ENCODE measurements around the gene PPP1R26. TPM values are rescaled to one million over a fixed set of nuclear protein-coding genes. Genes with fewer than 3 reads are reported as not detected.

Gene PPP1R26
- total RNA-seq, 1 experiment from 2014 or later: 46.9 TPM

- intact Hi-C loops (cut with micrococcal nuclease; ENCODE audit: unreplicated experiment): no loop called here
- Histone ChIP-seq H3K4me2 (peak overlapping the region; percentile 68), H3K27ac (peak overlapping the region; percentile 63), H3K4me1 (replicated peaks; ENCODE audit: insufficient read depth) (peaks cover 36% of the 10 kb centered on the region), H2AFZ (no peak overlapping the region), H3K9me3 (ENCODE audit: insufficient read depth, low read depth) (no peaks in the 10 kb centered on the region), H3K27me3 (ENCODE audit: insufficient read depth, low read depth) (no peaks in the 10 kb centered on the region), H3F3A (ENCODE audit: insufficient read depth, low read depth) (peaks cover 21% of the 10 kb centered on the region), H3K4me3 (peak overlapping the region; percentile 30; the same call in 1 of the 2 replicates), H3K36me3 (ENCODE audit: low read depth) (no peaks in the 10 kb centered on the region), H4K20me1 (ENCODE audit: insufficient read depth) (no peaks in the 10 kb centered on the region), H3K9me2 (ENCODE audit: insufficient read depth) (no peaks in the 10 kb centered on the region), H3K79me2 (ENCODE audit: low read depth) (no peaks in the 10 kb centered on the region)
- TF ChIP-seq CTCF (conservative IDR thresholded peaks at IDR 0.05) (no peak), EZH2 (IDR thresholded peaks at IDR 0.05; ENCODE audit: low read depth) (no peak)
- no TSS peak for BruUV-seq (replicated peaks)
- DNase-seq: peak in 1 of 2 experiments; percentile 72
- ChIA-PET CTCF (no interaction called here), POLR2A (ENCODE audit: unreplicated experiment) (no interaction called here)
Measured at GRCh38 chr9:135468854-135469521, 10.6 kb upstream of the PPP1R26 start.

- TF ChIP-seq CTCF (conservative IDR thresholded peaks at IDR 0.05): no peak
- TF ChIP-seq EZH2 (IDR thresholded peaks at IDR 0.05; ENCODE audit: low read depth): no peak
- peaks cover 37% of the 10 kb centered on the region for H3K4me1 ChIP-seq (replicated peaks; ENCODE audit: insufficient read depth)
Measured at GRCh38 chr9:135471791-135472640, 7.6 kb upstream of the PPP1R26 start.

GRCh38 chr9:135473972-135474543, 5.5 kb upstream of the PPP1R26 start:
- no TSS peak for BruUV-seq (replicated peaks)
- CTCF ChIA-PET: no interaction called here
- no peaks in the 10 kb centered on the region for H3K9me3 ChIP-seq (ENCODE audit: insufficient read depth, low read depth)

More at GRCh38 chr9:135471791-135472640, 7.6 kb upstream of the PPP1R26 start:
- Histone ChIP-seq H3K36me3 (ENCODE audit: low read depth) (no peaks in the 10 kb centered on the region), H3F3A (ENCODE audit: insufficient read depth, low read depth) (peaks cover 22% of the 10 kb centered on the region), H3K4me3 (no peak overlapping the region), H3K27ac (no peak overlapping the region), H4K20me1 (ENCODE audit: insufficient read depth) (0 out of 2 replicates have a peak, but pooled peaks cover 4% of the 10 kb centered on the region), H3K9me3 (ENCODE audit: insufficient read depth, low read depth) (no peaks in the 10 kb centered on the region), H3K79me2 (ENCODE audit: low read depth) (peaks cover 5% of the 10 kb centered on the region), H3K4me2 (no peak overlapping the region), H2AFZ (no peak overlapping the region), H3K27me3 (ENCODE audit: insufficient read depth, low read depth) (no peaks in the 10 kb centered on the region), H3K9me2 (ENCODE audit: insufficient read depth) (no peaks in the 10 kb centered on the region)
- CTCF ChIA-PET: no interaction called here
- POLR2A ChIA-PET (ENCODE audit: unreplicated experiment): no interaction called here
- no TSS peak for BruUV-seq (replicated peaks)
- no peak for DNase-seq
- intact Hi-C loops (cut with micrococcal nuclease; ENCODE audit: unreplicated experiment): no loop called here

More at GRCh38 chr9:135473972-135474543, 5.5 kb upstream of the PPP1R26 start:
- TF ChIP-seq CTCF (conservative IDR thresholded peaks at IDR 0.05) (no peak), EZH2 (IDR thresholded peaks at IDR 0.05; ENCODE audit: low read depth) (no peak)
- Histone ChIP-seq H3K36me3 (ENCODE audit: low read depth) (no peaks in the 10 kb centered on the region), H3K79me2 (ENCODE audit: low read depth) (peaks cover 22% of the 10 kb centered on the region), H3K4me1 (replicated peaks; ENCODE audit: insufficient read depth) (peaks cover 39% of the 10 kb centered on the region), H3K9me2 (ENCODE audit: insufficient read depth) (no peaks in the 10 kb centered on the region), H3F3A (ENCODE audit: insufficient read depth, low read depth) (peaks cover 28% of the 10 kb centered on the region; the same call in 1 of the 2 replicates), H3K4me2 (no peak overlapping the region), H3K27me3 (ENCODE audit: insufficient read depth, low read depth) (no peaks in the 10 kb centered on the region), H2AFZ (no peak overlapping the region), H3K4me3 (no peak overlapping the region), H3K27ac (no peak overlapping the region), H4K20me1 (ENCODE audit: insufficient read depth) (0 out of 2 replicates have a peak, but pooled peaks cover 4% of the 10 kb centered on the region)
- POLR2A ChIA-PET (ENCODE audit: unreplicated experiment): interaction anchor here (0.6 kb wide), 1 partner anchor 19 kb away, joined by 6 read pairs; no protein-coding TSS in a partner anchor
- DNase-seq: no peak
- intact Hi-C loops (cut with micrococcal nuclease; ENCODE audit: unreplicated experiment): no loop called here

All from PC-9 (cell line).